IMR-90 (cell line): Measurements from ENCODE around the gene OR5H6. TPM values are rescaled to one million over a fixed set of nuclear protein-coding genes. Genes with fewer than 3 reads are reported as not detected.

Experiments
- ATAC-seq: fragments of 200-7000 bp; cut with Tn5 transposase; 2 replicates; pipeline ENCODE4 v1.9.1; 2020; ENCODE audit warnings: low read depth, mild to moderate bottlenecking, moderate library complexity
- BruUV-seq: library from RNA; stranded (reverse); fragments of 400-500 nt; replicated peaks from 2 replicates; lab custom pipeline; 2021; lab: Mats Ljungman, UMichigan
- CTCF ChIA-PET: fragments of 300-600 bp; formaldehyde crosslinking; extraction: SDS; loops from one replicate; lab custom pipeline; 2021; ENCODE audit warnings: antibody characterized with exemption; lab: Yijun Ruan, JAX
- POLR2A ChIA-PET: fragments of 300-600 bp; sonication (Branson Sonifier 250); formaldehyde crosslinking; loops from one replicate; lab custom pipeline; 2022; ENCODE audit warnings: antibody characterized with exemption; ENCODE audit not compliant: unreplicated experiment; lab: Charles Lee
- DNase-seq: peaks from one replicate; pipeline ENCODE4 v3.0.0; 2013
- H2AFZ ChIP-seq: replicated peaks from 2 replicates; pipeline ENCODE3; 2013; ENCODE audit warnings: low read length, mild to moderate bottlenecking; ENCODE audit not compliant: poor library complexity
- H2AK5ac ChIP-seq: 2 replicates; pipeline ENCODE4 v1.6.1; 2013; ENCODE audit warnings: low read depth, low read length, inconsistent platforms
- H2AK9ac ChIP-seq: replicated peaks from 2 replicates; pipeline ENCODE3; 2013; ENCODE audit warnings: mild to moderate bottlenecking, low read depth, low read length, moderate library complexity; ENCODE audit not compliant: poor library complexity
- H2BK120ac ChIP-seq: 2 replicates; pipeline ENCODE4 v1.6.1; 2013; ENCODE audit warnings: low read depth, low read length, inconsistent platforms
- H2BK15ac ChIP-seq: 3 replicates; pipeline ENCODE4 v1.6.1; 2013; ENCODE audit warnings: low read depth, low read length, inconsistent platforms
- H2BK20ac ChIP-seq: 2 replicates; pipeline ENCODE4 v1.6.1; 2013; ENCODE audit warnings: low read depth, mild to moderate bottlenecking, inconsistent platforms, low read length, moderate library complexity
- H2BK5ac ChIP-seq: 2 replicates; pipeline ENCODE4 v1.6.1; 2013; ENCODE audit warnings: mild to moderate bottlenecking, low read depth, low read length, inconsistent platforms; ENCODE audit not compliant: poor library complexity, severe bottlenecking
- H3K14ac ChIP-seq: replicated peaks from 2 replicates; pipeline ENCODE4 v1.6.1; 2013; ENCODE audit warnings: low read depth, low read length, inconsistent platforms
- H3K18ac ChIP-seq: 2 replicates; pipeline ENCODE4 v1.6.1; 2013; ENCODE audit warnings: low read depth, low read length, control low read depth
- H3K23ac ChIP-seq: 2 replicates; pipeline ENCODE4 v1.6.1; 2013; ENCODE audit warnings: low read depth, low read length, inconsistent platforms
- H3K27ac ChIP-seq: 2 replicates; pipeline ENCODE4 v1.5.1; 2013; ENCODE audit warnings: mild to moderate bottlenecking, control low read depth, low read length; ENCODE audit not compliant: insufficient read depth
- H3K27me3 ChIP-seq: 2 replicates; pipeline ENCODE4 v1.6.1; 2013; ENCODE audit warnings: low read length; ENCODE audit not compliant: control insufficient read depth, insufficient read depth
- H3K36me3 ChIP-seq: 2 replicates; pipeline ENCODE4 v1.6.1; 2013; ENCODE audit warnings: low read length, mixed read lengths; ENCODE audit not compliant: control insufficient read depth, insufficient read depth
- H3K4ac ChIP-seq: 2 replicates; pipeline ENCODE4 v1.6.1; 2013; ENCODE audit warnings: low read depth, low read length, inconsistent platforms
- H3K4me1 ChIP-seq: 2 replicates; pipeline ENCODE4 v1.6.1; 2013; ENCODE audit warnings: low read length, mixed read lengths; ENCODE audit not compliant: control insufficient read depth, insufficient read depth
- H3K4me2 ChIP-seq: 2 replicates; pipeline ENCODE4 v1.6.1; 2013; ENCODE audit warnings: low read depth, mild to moderate bottlenecking, control low read depth, low read length, moderate library complexity
- H3K4me3 ChIP-seq: 2 replicates; pipeline ENCODE4 v1.5.1; 2013; ENCODE audit warnings: low read depth, mild to moderate bottlenecking, control low read depth, low read length, moderate library complexity; ENCODE audit not compliant: insufficient read depth
- H3K56ac ChIP-seq: 2 replicates; pipeline ENCODE4 v1.6.1; 2013; ENCODE audit warnings: low read length, inconsistent platforms; ENCODE audit not compliant: insufficient read depth; ENCODE audit errors: extremely low read depth
- H3K79me1 ChIP-seq, 2 experiments: 2 replicates each; pipeline ENCODE4 v1.6.1; 2013; ENCODE audit warnings: low read length in 2 of 2, inconsistent platforms in 1 of 2, low read depth in 1 of 2
- H3K9ac ChIP-seq: 2 replicates; pipeline ENCODE4 v1.6.1; 2013; ENCODE audit warnings: low read depth, low read length, control low read depth
- H3K9me1 ChIP-seq: 2 replicates; pipeline ENCODE4 v1.6.1; 2013; ENCODE audit warnings: low read length, inconsistent platforms; ENCODE audit not compliant: insufficient read depth
- H3K9me3 ChIP-seq: 2 replicates; pipeline ENCODE4 v1.6.1; 2013; ENCODE audit warnings: low read length; ENCODE audit not compliant: control insufficient read depth, insufficient read depth
- H4K20me1 ChIP-seq: 2 replicates; pipeline ENCODE4 v1.6.1; 2013; ENCODE audit warnings: low read length, inconsistent platforms; ENCODE audit not compliant: insufficient read depth
- H4K5ac ChIP-seq: 2 replicates; pipeline ENCODE4 v1.6.1; 2013; ENCODE audit warnings: mild to moderate bottlenecking, low read depth, low read length, control low read depth
- H4K8ac ChIP-seq, 2 experiments: 2 replicates each; pipeline ENCODE4 v1.6.1; 2013; ENCODE audit warnings: low read depth in 2 of 2, low read length in 2 of 2, control low read depth in 1 of 2, inconsistent platforms in 1 of 2
- H4K91ac ChIP-seq: 2 replicates; pipeline ENCODE4 v1.6.1; 2013; ENCODE audit warnings: low read depth, low read length, inconsistent platforms; ENCODE audit not compliant: insufficient read depth
- BHLHE40 ChIP-seq: fragments of 150-350 bp; IDR thresholded peaks from 2 replicates; pipeline ENCODE4 v1.6.1; 2016; ENCODE audit warnings: mild to moderate bottlenecking, low read depth, low read length
- CHD1 ChIP-seq: IDR thresholded peaks from 2 replicates; pipeline ENCODE4 v1.6.1; 2012; ENCODE audit warnings: low read depth, low read length, improper control_type of control experiment
- FOS ChIP-seq: fragments of 150-350 bp; IDR thresholded peaks from 2 replicates; pipeline ENCODE4 v1.6.1; 2016; ENCODE audit warnings: low read depth, low read length
- MXI1 ChIP-seq: IDR thresholded peaks from 2 replicates; pipeline ENCODE4 v1.6.1; 2012; ENCODE audit warnings: low read depth, mild to moderate bottlenecking, low read length, moderate library complexity, borderline replicate concordance
- POLR2A ChIP-seq: IDR thresholded peaks from 2 replicates; pipeline ENCODE4 v1.6.1; 2012; ENCODE audit warnings: mild to moderate bottlenecking, low read depth, low read length
- SMC3 ChIP-seq: fragments of 150-350 bp; IDR thresholded peaks from 2 replicates; pipeline ENCODE4 v1.6.1; 2016; ENCODE audit warnings: low read depth, mild to moderate bottlenecking, antibody characterized with exemption, low read length, moderate library complexity
- WGBS, 2 experiments: methylation state at CpG; one replicate each; pipeline versions ENCODE4 v1.1.5 to v1.1.7; 2013; ENCODE audit warnings: missing lambda C conversion rate in 2 of 2; ENCODE audit not compliant: insufficient read length in 1 of 2; ENCODE audit errors: extremely low coverage in 2 of 2; 5-methylcytosine and 5-hydroxymethylcytosine counted together
- dilution Hi-C: fragments of 300-500 bp; cut with HindIII; formaldehyde crosslinking; loops from one replicate; pipeline ENCODE4 v1.14.3; 2018; ENCODE audit warnings: low sequenced_read_pairs; ENCODE audit not compliant: unreplicated experiment
- in situ Hi-C: fragments of 300-500 bp; cut with MboI; formaldehyde crosslinking; loops from 3 replicates; pipeline ENCODE4 v1.14.3; 2019; ENCODE audit warnings: low sequenced_read_pairs, inconsistent platforms, mixed read lengths
- intact Hi-C: fragments of 100-400 bp; cut with micrococcal nuclease; formaldehyde crosslinking; loops from 2 replicates; pipeline ENCODE4 v1.10.0; 2022
- polyA plus RNA-seq, 3 experiments: library from polyadenylated mRNA; depleted of rRNA; stranded (reverse); fragments of >200 nt; gene quantifications; 2 replicates each; pipeline ENCODE4 v1.2.3, GENCODE V29; 2012; ENCODE audit warnings: low replicate concordance in 1 of 3
- total RNA-seq: library from RNA; depleted of rRNA; stranded (reverse); fragments of >200 nt; gene quantifications from 2 replicates; pipeline ENCODE4 v1.2.3, GENCODE V29; 2012
- TF ChIP-seq, protein P1 (sequence below): conservative IDR thresholded peaks from 2 replicates; pipeline ENCODE4 v1.5.1; 2012; ENCODE audit warnings: mild to moderate bottlenecking, low read depth, low read length, improper control_type of control experiment
- TF ChIP-seq, protein P2 (sequence below): fragments of 150-350 bp; IDR thresholded peaks from 2 replicates; pipeline ENCODE4 v1.6.1; 2016; ENCODE audit warnings: low read depth, mild to moderate bottlenecking, low read length, moderate library complexity, borderline replicate concordance

The OR5H6 gene
- total and polyA plus RNA-seq, 2 of the 4 experiments (the other 2 are of a cell fraction): not detected

DNA sequence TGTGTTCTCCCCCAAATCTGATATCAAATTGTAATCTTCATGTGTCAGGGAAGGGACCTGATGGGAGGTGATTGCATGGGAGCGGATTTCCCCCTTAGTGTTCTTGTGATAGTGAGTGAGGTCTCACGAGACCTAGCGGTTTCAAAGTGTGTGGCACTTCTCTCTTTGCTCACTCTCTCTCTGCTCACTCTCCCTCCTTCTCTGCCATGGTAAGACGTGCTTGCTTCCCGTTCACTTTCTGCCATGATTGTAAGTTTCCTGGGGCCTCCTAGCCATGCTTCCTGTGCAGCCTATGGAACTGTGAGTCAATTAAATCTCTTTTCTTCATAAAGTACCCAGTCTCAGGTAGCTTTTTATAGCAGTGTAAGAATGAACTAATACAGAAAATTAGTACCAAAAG, 30.6 kb upstream of the OR5H6 start:
- Histone ChIP-seq H2BK5ac (no peak overlapping the region), H3K4ac (no peak overlapping the region), H2BK120ac (no peak overlapping the region), H3K4me1 (no peaks in the 10 kb centered on the region), H4K8ac (no peak overlapping the region), H3K79me1 (no peaks in the 10 kb centered on the region), H4K20me1 (no peaks in the 10 kb centered on the region), H3K27ac (no peak overlapping the region), H2AK9ac (no peak overlapping the region), H2AK5ac (no peak overlapping the region), H2AFZ (no peak overlapping the region), H3K23ac (no peak overlapping the region), H4K5ac (no peak overlapping the region), H3K4me2 (no peak overlapping the region), H3K56ac (no peak overlapping the region), H2BK20ac (no peak overlapping the region), H2BK15ac (no peak overlapping the region), H3K14ac (no peak overlapping the region), H3K27me3 (no peaks in the 10 kb centered on the region), H3K36me3 (no peaks in the 10 kb centered on the region), H4K91ac (no peak overlapping the region), H3K4me3 (no peak overlapping the region), H3K9ac (no peak overlapping the region), H3K9me3 (no peaks in the 10 kb centered on the region), H3K9me1 (no peaks in the 10 kb centered on the region), H3K18ac (no peak overlapping the region)
- CTCF ChIA-PET: no interaction called here
- DNase-seq (no peak), ATAC-seq (no peak)
- WGBS, 2 experiments: no CpG with 5 or more reads among the region's 5 CpGs
- POLR2A ChIA-PET: no interaction called here
- BruUV-seq: no TSS peak
- in situ Hi-C loops (no loop called here), intact Hi-C loops (no loop called here), dilution Hi-C loops (no loop called here)
- TF ChIP-seq SMC3 (no peak), POLR2A (no peak), CHD1 (no peak), BHLHE40 (no peak), MXI1 (no peak), FOS (no peak)
- TF ChIP-seq, protein P1, sequence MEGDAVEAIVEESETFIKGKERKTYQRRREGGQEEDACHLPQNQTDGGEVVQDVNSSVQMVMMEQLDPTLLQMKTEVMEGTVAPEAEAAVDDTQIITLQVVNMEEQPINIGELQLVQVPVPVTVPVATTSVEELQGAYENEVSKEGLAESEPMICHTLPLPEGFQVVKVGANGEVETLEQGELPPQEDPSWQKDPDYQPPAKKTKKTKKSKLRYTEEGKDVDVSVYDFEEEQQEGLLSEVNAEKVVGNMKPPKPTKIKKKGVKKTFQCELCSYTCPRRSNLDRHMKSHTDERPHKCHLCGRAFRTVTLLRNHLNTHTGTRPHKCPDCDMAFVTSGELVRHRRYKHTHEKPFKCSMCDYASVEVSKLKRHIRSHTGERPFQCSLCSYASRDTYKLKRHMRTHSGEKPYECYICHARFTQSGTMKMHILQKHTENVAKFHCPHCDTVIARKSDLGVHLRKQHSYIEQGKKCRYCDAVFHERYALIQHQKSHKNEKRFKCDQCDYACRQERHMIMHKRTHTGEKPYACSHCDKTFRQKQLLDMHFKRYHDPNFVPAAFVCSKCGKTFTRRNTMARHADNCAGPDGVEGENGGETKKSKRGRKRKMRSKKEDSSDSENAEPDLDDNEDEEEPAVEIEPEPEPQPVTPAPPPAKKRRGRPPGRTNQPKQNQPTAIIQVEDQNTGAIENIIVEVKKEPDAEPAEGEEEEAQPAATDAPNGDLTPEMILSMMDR: no peak
- TF ChIP-seq, protein P2, sequence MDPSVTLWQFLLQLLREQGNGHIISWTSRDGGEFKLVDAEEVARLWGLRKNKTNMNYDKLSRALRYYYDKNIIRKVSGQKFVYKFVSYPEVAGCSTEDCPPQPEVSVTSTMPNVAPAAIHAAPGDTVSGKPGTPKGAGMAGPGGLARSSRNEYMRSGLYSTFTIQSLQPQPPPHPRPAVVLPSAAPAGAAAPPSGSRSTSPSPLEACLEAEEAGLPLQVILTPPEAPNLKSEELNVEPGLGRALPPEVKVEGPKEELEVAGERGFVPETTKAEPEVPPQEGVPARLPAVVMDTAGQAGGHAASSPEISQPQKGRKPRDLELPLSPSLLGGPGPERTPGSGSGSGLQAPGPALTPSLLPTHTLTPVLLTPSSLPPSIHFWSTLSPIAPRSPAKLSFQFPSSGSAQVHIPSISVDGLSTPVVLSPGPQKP: no peak
